Neural progenitor cell (in vitro differentiated cells): ENCODE measurements around the gene MAGI2. TPM values are rescaled to one million over a fixed set of nuclear protein-coding genes. Genes with fewer than 3 reads are reported as not detected.

ENCODE experiments used
- DNase-seq: peaks from one replicate; pipeline ENCODE4 v3.0.0-alpha.2; 2016; ENCODE audit warnings: low spot score
- H2AFZ ChIP-seq: fragments of 200-600 bp; sonication (generic); replicated peaks from 2 replicates; pipeline ENCODE4 v1.6.1; 2016; ENCODE audit warnings: antibody characterized with exemption
- H3F3A ChIP-seq: fragments of 200-600 bp; sonication (generic); 2 replicates; pipeline ENCODE4 v1.6.1; 2016; ENCODE audit warnings: antibody characterized with exemption, low read depth
- H3K27ac ChIP-seq: fragments of 200-600 bp; sonication (generic); 2 replicates; pipeline ENCODE4 v1.5.1; 2016; ENCODE audit warnings: mild to moderate bottlenecking
- H3K27me3 ChIP-seq: fragments of 200-600 bp; sonication (generic); 2 replicates; pipeline ENCODE4 v1.6.1; 2016; ENCODE audit warnings: mild to moderate bottlenecking, moderate library complexity
- H3K36me3 ChIP-seq: fragments of 200-600 bp; sonication (generic); 2 replicates; pipeline ENCODE4 v1.5.1; 2016
- H3K4me1 ChIP-seq: fragments of 200-600 bp; sonication (generic); 2 replicates; pipeline ENCODE4 v1.6.1; 2016; ENCODE audit warnings: mixed run types
- H3K4me2 ChIP-seq: fragments of 200-600 bp; sonication (generic); 2 replicates; pipeline ENCODE4 v1.6.1; 2016
- H3K4me3 ChIP-seq: fragments of 200-600 bp; sonication (generic); 2 replicates; pipeline ENCODE4 v1.5.1; 2016
- H3K79me2 ChIP-seq: fragments of 200-600 bp; sonication (generic); 2 replicates; pipeline ENCODE4 v1.6.1; 2016; ENCODE audit warnings: low read depth
- H3K9ac ChIP-seq: fragments of 200-600 bp; sonication (generic); 2 replicates; pipeline ENCODE4 v1.6.1; 2016
- H3K9me3 ChIP-seq: fragments of 200-600 bp; sonication (generic); 2 replicates; pipeline ENCODE4 v1.5.1; 2016; ENCODE audit warnings: low read depth
- H4K20me1 ChIP-seq: fragments of 200-600 bp; sonication (generic); 2 replicates; pipeline ENCODE4 v1.6.1; 2016; ENCODE audit warnings: low read depth
- H3K27ac Mint-ChIP-seq: 3 replicates; pipeline ENCODE4 v1.8.0; 2021; ENCODE audit warnings: mixed read lengths
- H3K27me3 Mint-ChIP-seq: 2 replicates; pipeline ENCODE4 v1.8.0; 2022; ENCODE audit warnings: low read depth, mild to moderate bottlenecking, inconsistent platforms, moderate library complexity, mixed read lengths; ENCODE audit not compliant: insufficient read depth
- H3K36me3 Mint-ChIP-seq: 3 replicates; pipeline ENCODE4 v1.8.0; 2021; ENCODE audit warnings: mixed read lengths
- H3K4me1 Mint-ChIP-seq: 3 replicates; pipeline ENCODE4 v1.8.0; 2021; ENCODE audit warnings: mixed read lengths
- H3K4me3 Mint-ChIP-seq: 3 replicates; pipeline ENCODE4 v1.8.0; 2021; ENCODE audit warnings: mild to moderate bottlenecking, moderate library complexity, mixed read lengths
- H3K9me3 Mint-ChIP-seq: 3 replicates; pipeline ENCODE4 v1.8.0; 2020; ENCODE audit warnings: mixed read lengths
- CTCF ChIP-seq: fragments of 200-600 bp; sonication (generic); IDR thresholded peaks from 2 replicates; pipeline ENCODE4 v1.5.1; 2017; ENCODE audit warnings: antibody characterized with exemption, mild to moderate bottlenecking
- EZH2 ChIP-seq: fragments of 200-600 bp; sonication (generic); IDR thresholded peaks from 2 replicates; pipeline ENCODE4 v1.6.1; 2017; ENCODE audit warnings: antibody characterized with exemption, mild to moderate bottlenecking, moderate library complexity
- EZH2phosphoT487 ChIP-seq: fragments of 200-600 bp; sonication (generic); IDR thresholded peaks from 2 replicates; pipeline ENCODE4 v1.6.1; 2017; ENCODE audit warnings: antibody characterized with exemption
- total RNA-seq: library from RNA; depleted of rRNA; stranded (reverse); fragments of >200 nt; gene quantifications from 2 replicates; pipeline ENCODE4 v1.2.3, GENCODE V29; 2015; ENCODE audit warnings: low replicate concordance

The MAGI2 gene
- total RNA-seq, 1 donor from 2014 or later, result 5.8 TPM

- no peak for TF ChIP-seq CTCF
- no peak for TF ChIP-seq EZH2phosphoT487
- no peak for TF ChIP-seq EZH2
- H3K27me3 Mint-ChIP-seq, result peaks cover 2% of the 10 kb centered on the region
- no peak overlapping the region for H3K4me2 ChIP-seq
- no peak overlapping the region for H3K27ac ChIP-seq
- no peak overlapping the region for H3K27ac Mint-ChIP-seq
- no peak overlapping the region for H3K9ac ChIP-seq
- no peaks in the 10 kb centered on the region for H3K36me3 ChIP-seq
- no peaks in the 10 kb centered on the region for H3K36me3 Mint-ChIP-seq
- H4K20me1 ChIP-seq, result no peaks in the 10 kb centered on the region
- H3K9me3 ChIP-seq, result no peaks in the 10 kb centered on the region
- no peak for DNase-seq
- H2AFZ ChIP-seq, result no peak overlapping the region
- peaks cover under 1% of the 10 kb centered on the region for H3K4me1 Mint-ChIP-seq
- H3K4me3 ChIP-seq, result no peak overlapping the region
- H3K27me3 ChIP-seq, result no peaks in the 10 kb centered on the region
- H3K4me3 Mint-ChIP-seq, result no peak overlapping the region
- H3K79me2 ChIP-seq, result no peaks in the 10 kb centered on the region
- H3F3A ChIP-seq, result no peaks in the 10 kb centered on the region
- H3K9me3 Mint-ChIP-seq, result no peaks in the 10 kb centered on the region
- H3K4me1 ChIP-seq, result peaks cover 9% of the 10 kb centered on the region
These were observed 1015.0 kb downstream of the MAGI2 start for GRCh38 chr7:78438433-78438832.

GRCh38 chr7:78437118-78437517 lies 1016.3 kb downstream of the MAGI2 start:
- H3F3A ChIP-seq, result no peaks in the 10 kb centered on the region
- Mint-ChIP-seq H3K4me3 (no peak overlapping the region), H3K9me3 (no peaks in the 10 kb centered on the region), H3K4me1 (no peaks in the 10 kb centered on the region), H3K27ac (no peak overlapping the region), H3K27me3 (peaks cover 2% of the 10 kb centered on the region), H3K36me3 (no peaks in the 10 kb centered on the region)
- H3K9ac ChIP-seq, result no peak overlapping the region
- no peak for TF ChIP-seq CTCF
- TF ChIP-seq EZH2phosphoT487, result no peak
- no peak for TF ChIP-seq EZH2
- no peaks in the 10 kb centered on the region for H4K20me1 ChIP-seq
- H3K4me2 ChIP-seq, result no peak overlapping the region
- no peaks in the 10 kb centered on the region for H3K9me3 ChIP-seq
- H3K27me3 ChIP-seq, result no peaks in the 10 kb centered on the region
- no peak overlapping the region for H2AFZ ChIP-seq
- H3K4me3 ChIP-seq, result no peak overlapping the region
- DNase-seq, result no peak
- no peaks in the 10 kb centered on the region for H3K79me2 ChIP-seq
- peaks cover 9% of the 10 kb centered on the region for H3K4me1 ChIP-seq
- no peak overlapping the region for H3K27ac ChIP-seq
- H3K36me3 ChIP-seq, result no peaks in the 10 kb centered on the region

- H3K9me3 ChIP-seq, result no peaks in the 10 kb centered on the region
- H3K79me2 ChIP-seq, result no peaks in the 10 kb centered on the region
- H4K20me1 ChIP-seq, result no peaks in the 10 kb centered on the region
- TF ChIP-seq EZH2phosphoT487 (no peak), EZH2 (no peak), CTCF (no peak)
- H3K9me3 Mint-ChIP-seq, result no peaks in the 10 kb centered on the region
- peaks cover 2% of the 10 kb centered on the region for H3K27me3 Mint-ChIP-seq
- no peaks in the 10 kb centered on the region for H3K4me1 Mint-ChIP-seq
- H3K36me3 Mint-ChIP-seq, result no peaks in the 10 kb centered on the region
- no peak overlapping the region for H3K27ac ChIP-seq
- no peak overlapping the region for H3K9ac ChIP-seq
- H3K36me3 ChIP-seq, result no peaks in the 10 kb centered on the region
- peaks cover 9% of the 10 kb centered on the region for H3K4me1 ChIP-seq
- no peak for DNase-seq
- H3K27ac Mint-ChIP-seq, result no peak overlapping the region
- H3K4me3 ChIP-seq, result no peak overlapping the region
- no peaks in the 10 kb centered on the region for H3F3A ChIP-seq
- H2AFZ ChIP-seq, result no peak overlapping the region
- H3K4me3 Mint-ChIP-seq, result no peak overlapping the region
- H3K27me3 ChIP-seq, result no peaks in the 10 kb centered on the region
- H3K4me2 ChIP-seq, result no peak overlapping the region
These were observed 1018.1 kb downstream of the MAGI2 start for GRCh38 chr7:78435355-78435754.

- Histone ChIP-seq H3K27me3 (no peaks in the 10 kb centered on the region), H2AFZ (no peak overlapping the region), H3K79me2 (no peaks in the 10 kb centered on the region), H3K36me3 (no peaks in the 10 kb centered on the region), H3K27ac (no peak overlapping the region), H3K4me3 (no peak overlapping the region), H3F3A (no peaks in the 10 kb centered on the region), H3K4me2 (no peak overlapping the region), H3K9ac (no peak overlapping the region), H3K4me1 (peaks cover 9% of the 10 kb centered on the region), H3K9me3 (no peaks in the 10 kb centered on the region), H4K20me1 (no peaks in the 10 kb centered on the region)
- TF ChIP-seq EZH2phosphoT487 (no peak), CTCF (peak; percentile 51), EZH2 (no peak)
- peak; percentile 25 for DNase-seq
- Mint-ChIP-seq H3K27ac (no peak overlapping the region), H3K27me3 (peaks cover 2% of the 10 kb centered on the region), H3K4me3 (no peak overlapping the region), H3K4me1 (no peaks in the 10 kb centered on the region), H3K36me3 (no peaks in the 10 kb centered on the region), H3K9me3 (no peaks in the 10 kb centered on the region)
These were observed 1019.2 kb downstream of the MAGI2 start for GRCh38 chr7:78434281-78434680.
